ENCODE data around the gene NRIP1. TPM values are rescaled to one million over a fixed set of nuclear protein-coding genes. Genes with fewer than 3 reads are reported as not detected.

NRIP1 gene
- total RNA-seq, 1 donor from 2014 or later, result 59.1 TPM

- Histone ChIP-seq H3K79me2 (ENCODE audit: low read depth) (peaks cover 92% of the 10 kb centered on the region), H3K4me1 (no peaks in the 10 kb centered on the region), H3K36me3 (peaks cover 9% of the 10 kb centered on the region), H3K4me3 (no peak overlapping the region), H3K27me3 (no peaks in the 10 kb centered on the region), H3K9ac (no peak overlapping the region), H4K20me1 (ENCODE audit: low read depth) (peaks cover 74% of the 10 kb centered on the region), H2AFZ (replicated peaks) (no peak overlapping the region), H3F3A (ENCODE audit: low read depth) (no peaks in the 10 kb centered on the region), H3K9me3 (ENCODE audit: low read depth) (no peaks in the 10 kb centered on the region), H3K27ac (no peak overlapping the region), H3K4me2 (no peak overlapping the region)
- TF ChIP-seq, protein P1, sequence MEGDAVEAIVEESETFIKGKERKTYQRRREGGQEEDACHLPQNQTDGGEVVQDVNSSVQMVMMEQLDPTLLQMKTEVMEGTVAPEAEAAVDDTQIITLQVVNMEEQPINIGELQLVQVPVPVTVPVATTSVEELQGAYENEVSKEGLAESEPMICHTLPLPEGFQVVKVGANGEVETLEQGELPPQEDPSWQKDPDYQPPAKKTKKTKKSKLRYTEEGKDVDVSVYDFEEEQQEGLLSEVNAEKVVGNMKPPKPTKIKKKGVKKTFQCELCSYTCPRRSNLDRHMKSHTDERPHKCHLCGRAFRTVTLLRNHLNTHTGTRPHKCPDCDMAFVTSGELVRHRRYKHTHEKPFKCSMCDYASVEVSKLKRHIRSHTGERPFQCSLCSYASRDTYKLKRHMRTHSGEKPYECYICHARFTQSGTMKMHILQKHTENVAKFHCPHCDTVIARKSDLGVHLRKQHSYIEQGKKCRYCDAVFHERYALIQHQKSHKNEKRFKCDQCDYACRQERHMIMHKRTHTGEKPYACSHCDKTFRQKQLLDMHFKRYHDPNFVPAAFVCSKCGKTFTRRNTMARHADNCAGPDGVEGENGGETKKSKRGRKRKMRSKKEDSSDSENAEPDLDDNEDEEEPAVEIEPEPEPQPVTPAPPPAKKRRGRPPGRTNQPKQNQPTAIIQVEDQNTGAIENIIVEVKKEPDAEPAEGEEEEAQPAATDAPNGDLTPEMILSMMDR (IDR thresholded peaks at IDR 0.05), result no peak
- no peak for TF ChIP-seq EZH2phosphoT487 (IDR thresholded peaks at IDR 0.05)
- no peak for TF ChIP-seq EZH2 (IDR thresholded peaks at IDR 0.05)
- Mint-ChIP-seq H3K27ac (no peak overlapping the region), H3K4me1 (no peaks in the 10 kb centered on the region), H3K4me3 (no peak overlapping the region), H3K9me3 (peaks cover 56% of the 10 kb centered on the region), H3K36me3 (peaks cover 65% of the 10 kb centered on the region), H3K27me3 (ENCODE audit: insufficient read depth, low read depth) (no peaks in the 10 kb centered on the region)
- DNase-seq (ENCODE audit: low spot score), result no peak
Measured at GRCh38 chr21:15037095-15037899, 27.5 kb downstream of the NRIP1 start.

- H3K79me2 ChIP-seq (ENCODE audit: low read depth), result peaks cover 86% of the 10 kb centered on the region
- Mint-ChIP-seq H3K9me3 (peaks cover 56% of the 10 kb centered on the region), H3K36me3 (peaks cover 63% of the 10 kb centered on the region)
Measured at GRCh38 chr21:15036189-15036588, 28.6 kb downstream of the NRIP1 start.

GRCh38 chr21:15034126-15034853, 30.5 kb downstream of the NRIP1 start:
- peaks cover 2% of the 10 kb centered on the region for H3K27me3 Mint-ChIP-seq (ENCODE audit: insufficient read depth, low read depth)
- Histone ChIP-seq H3K4me3 (no peak overlapping the region), H3K9me3 (ENCODE audit: low read depth) (no peaks in the 10 kb centered on the region), H3K4me2 (no peak overlapping the region), H3K27ac (no peak overlapping the region), H3K36me3 (peaks cover 6% of the 10 kb centered on the region), H3F3A (ENCODE audit: low read depth) (no peaks in the 10 kb centered on the region), H3K27me3 (no peaks in the 10 kb centered on the region), H3K79me2 (ENCODE audit: low read depth) (peaks cover 80% of the 10 kb centered on the region), H2AFZ (replicated peaks) (no peak overlapping the region), H3K4me1 (no peaks in the 10 kb centered on the region), H3K9ac (no peak overlapping the region), H4K20me1 (ENCODE audit: low read depth) (peaks cover 59% of the 10 kb centered on the region)
- no peak overlapping the region for H3K4me3 Mint-ChIP-seq
- H3K9me3 Mint-ChIP-seq, result peaks cover 53% of the 10 kb centered on the region
- no peaks in the 10 kb centered on the region for H3K4me1 Mint-ChIP-seq
- H3K27ac Mint-ChIP-seq, result no peak overlapping the region
- H3K36me3 Mint-ChIP-seq, result peaks cover 60% of the 10 kb centered on the region
- TF ChIP-seq, protein P1 (IDR thresholded peaks at IDR 0.05), result no peak
- TF ChIP-seq EZH2phosphoT487 (IDR thresholded peaks at IDR 0.05) (no peak), EZH2 (IDR thresholded peaks at IDR 0.05) (no peak)
- DNase-seq (ENCODE audit: low spot score), result no peak

More at GRCh38 chr21:15036189-15036588, 28.6 kb downstream of the NRIP1 start:
- Mint-ChIP-seq H3K27ac (no peak overlapping the region), H3K4me1 (no peaks in the 10 kb centered on the region), H3K27me3 (ENCODE audit: insufficient read depth, low read depth) (peaks cover 2% of the 10 kb centered on the region), H3K4me3 (no peak overlapping the region)
- Histone ChIP-seq H3K4me2 (no peak overlapping the region), H3K27me3 (no peaks in the 10 kb centered on the region), H3K9ac (no peak overlapping the region), H4K20me1 (ENCODE audit: low read depth) (peaks cover 64% of the 10 kb centered on the region), H2AFZ (replicated peaks) (no peak overlapping the region), H3K36me3 (peaks cover 6% of the 10 kb centered on the region), H3K27ac (no peak overlapping the region), H3F3A (ENCODE audit: low read depth) (no peaks in the 10 kb centered on the region), H3K9me3 (ENCODE audit: low read depth) (no peaks in the 10 kb centered on the region), H3K4me3 (no peak overlapping the region), H3K4me1 (no peaks in the 10 kb centered on the region)
- no peak for DNase-seq (ENCODE audit: low spot score)
- no peak for TF ChIP-seq EZH2 (IDR thresholded peaks at IDR 0.05)
- TF ChIP-seq EZH2phosphoT487 (IDR thresholded peaks at IDR 0.05), result no peak
- TF ChIP-seq, protein P1 (IDR thresholded peaks at IDR 0.05), result no peak
